GM18517 (cell line): ENCODE results near the gene STMN3.
"Not testable (repeated sequence)": the region's sequence is repeated elsewhere in the genome, so short reads cannot be mapped to it uniquely, and the experiment has no call there.

ENCODE experiments used
- ATAC-seq: cut with Tn5 transposase; IDR thresholded peaks from one replicate; pipeline ENCODE4 v1.9.1; 2021; ENCODE audit warnings: mild to moderate bottlenecking, moderate library complexity; ENCODE audit not compliant: unreplicated experiment

STMN3 gene

DNA sequence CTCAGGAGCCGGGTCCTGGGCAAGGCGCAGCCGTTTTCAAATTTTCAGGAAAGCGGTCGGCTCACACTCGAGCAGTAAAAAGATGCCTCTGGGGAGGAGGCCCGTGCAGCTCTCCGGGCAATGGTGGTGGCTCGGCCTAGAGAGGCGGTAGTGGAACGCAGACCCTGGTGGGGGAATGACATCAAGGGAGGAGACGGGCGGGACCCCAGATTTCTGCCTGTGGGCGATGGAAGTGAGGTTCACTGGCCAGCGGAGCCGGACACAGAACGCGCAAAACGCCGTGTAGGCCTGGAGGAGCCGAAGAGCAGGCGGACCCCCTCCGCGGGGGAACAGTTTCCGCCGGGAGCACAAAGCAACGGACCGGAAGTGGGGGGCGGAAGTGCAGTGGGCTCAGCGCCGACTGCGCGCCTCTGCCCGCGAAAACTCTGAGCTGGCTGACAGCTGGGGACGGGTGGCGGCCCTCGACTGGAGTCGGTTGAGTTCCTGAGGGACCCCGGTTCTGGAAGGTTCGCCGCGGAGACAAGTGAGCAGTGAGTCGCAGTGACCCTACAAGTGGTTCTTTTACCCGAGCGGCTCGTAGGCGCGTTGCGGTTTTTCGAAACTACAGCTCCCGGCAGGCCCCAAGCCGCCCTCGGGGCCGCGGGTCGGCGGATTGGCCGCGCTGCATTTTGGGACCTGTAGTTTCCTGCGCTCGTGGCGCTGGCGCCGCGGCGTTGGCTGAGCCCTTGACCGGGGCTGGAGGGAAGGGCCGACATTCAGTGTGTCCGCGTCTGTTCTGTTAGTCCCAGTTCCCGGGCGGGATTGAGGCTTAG lies 4.9 kb upstream of the STMN3 start, which contains the start of gene RTEL1:
Gene RTEL1, plus strand, starts transcription at position 376 of the 812 bp plus-strand sequence. CDS start 1,091 bp downstream, outside the sequence.
- ATAC-seq, result peak; percentile 81

DNA sequence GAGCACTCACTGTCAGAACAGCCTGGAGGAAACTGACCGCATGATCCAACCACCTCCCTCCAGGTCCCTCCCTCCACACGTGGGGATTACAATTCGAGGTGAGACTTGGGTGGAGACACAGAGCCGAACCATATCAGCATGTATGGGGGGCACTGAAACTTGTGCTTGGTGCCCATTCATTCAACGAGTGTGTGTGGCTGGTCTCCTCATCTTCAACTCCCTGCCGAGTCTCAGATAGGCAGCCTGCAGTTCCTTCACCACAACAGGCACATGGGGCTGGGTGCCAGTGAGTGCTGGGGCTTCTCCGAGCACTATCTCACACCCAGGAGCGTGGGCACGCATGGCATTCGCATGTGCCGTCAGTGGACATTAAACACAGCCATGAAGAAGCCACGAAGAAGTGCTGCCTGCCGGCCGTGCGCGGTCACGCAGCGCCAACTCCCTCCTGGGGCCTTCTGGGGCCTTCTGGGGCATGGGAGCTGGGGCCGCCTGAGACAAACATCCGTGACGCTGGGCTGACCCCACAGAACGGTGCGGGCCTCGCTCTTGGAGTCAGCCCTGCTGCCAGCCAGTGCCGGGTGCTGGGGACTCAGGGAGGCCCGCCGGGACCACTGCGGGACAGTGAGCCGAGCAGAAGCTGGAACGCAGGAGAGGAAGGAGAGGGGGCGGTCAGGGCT lies 4.2 kb upstream of the STMN3 start:
- ATAC-seq, result no peak

GRCh38 chr20:63656451-63656850 lies 3.2 kb upstream of the STMN3 start:
- ATAC-seq, result no peak

- ATAC-seq, result no peak
Observed at GRCh38 chr20:63655249-63655648, 2.0 kb upstream of the STMN3 start.

GRCh38 chr20:63653974-63654668 lies 897 bp upstream of the STMN3 start:
- ATAC-seq, result no peak

- no peak for ATAC-seq
Observed at GRCh38 chr20:63652192-63652980, 838 bp downstream of the STMN3 start.

- no peak for ATAC-seq
Observed at GRCh38 chr20:63651942-63652191, 1.4 kb downstream of the STMN3 start.

DNA sequence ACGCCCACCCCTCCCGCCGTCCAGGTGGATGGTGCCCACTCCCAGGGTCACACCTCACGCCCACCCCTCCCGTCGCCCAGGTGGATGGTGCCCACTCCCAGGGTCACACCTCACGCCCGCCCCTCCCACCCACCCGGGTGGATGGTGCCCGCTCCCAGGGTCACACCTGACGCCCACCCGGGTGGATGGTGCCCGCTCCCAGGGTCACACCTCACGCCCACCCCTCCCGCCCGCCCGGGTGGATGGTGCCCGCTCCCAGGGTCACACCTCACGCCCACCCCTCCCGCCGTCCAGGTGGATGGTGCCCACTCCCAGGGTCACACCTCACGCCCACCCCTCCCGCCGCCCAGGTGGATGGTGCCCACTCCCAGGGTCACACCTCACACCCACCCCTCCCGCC lies 2.7 kb downstream of the STMN3 start:
- not testable (repeated sequence) for ATAC-seq

DNA sequence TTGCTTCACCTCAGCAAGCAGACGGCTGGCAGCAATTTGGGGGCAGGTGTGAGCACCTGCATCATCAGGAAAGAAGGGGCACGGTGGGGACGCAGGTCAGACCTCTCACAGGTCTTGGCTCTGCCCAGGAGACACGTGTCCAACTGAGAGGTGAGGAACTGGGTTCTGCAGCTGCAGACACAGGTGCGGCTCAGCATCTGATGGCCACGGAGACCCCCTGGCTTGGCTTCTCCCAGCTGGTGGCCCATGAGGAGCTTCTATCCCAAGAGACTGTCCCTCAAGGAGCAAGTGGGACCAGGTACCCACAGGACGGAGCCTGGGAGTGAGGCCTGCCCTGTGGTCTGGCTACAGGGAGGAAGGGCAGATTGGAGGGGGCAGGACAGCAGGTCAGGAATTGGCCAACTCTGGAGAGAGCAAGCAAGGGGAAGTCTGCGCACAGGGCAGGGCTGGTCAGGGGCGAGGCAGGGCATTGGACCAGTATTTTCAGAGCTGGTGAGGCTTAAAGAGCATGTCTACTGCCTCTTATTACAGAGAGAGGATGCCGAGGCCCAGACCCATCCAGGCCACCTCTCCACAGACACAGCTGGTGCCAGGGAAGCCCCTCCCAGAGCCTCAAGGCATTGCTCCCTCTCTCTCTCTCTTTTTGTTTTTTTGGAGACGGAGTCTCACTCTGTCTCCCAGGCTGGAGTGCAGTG lies 4.2 kb downstream of the STMN3 start:
- no peak for ATAC-seq

GRCh38 chr20:63648190-63648589 lies 5.0 kb downstream of the STMN3 start:
- ATAC-seq, result no peak

DNA sequence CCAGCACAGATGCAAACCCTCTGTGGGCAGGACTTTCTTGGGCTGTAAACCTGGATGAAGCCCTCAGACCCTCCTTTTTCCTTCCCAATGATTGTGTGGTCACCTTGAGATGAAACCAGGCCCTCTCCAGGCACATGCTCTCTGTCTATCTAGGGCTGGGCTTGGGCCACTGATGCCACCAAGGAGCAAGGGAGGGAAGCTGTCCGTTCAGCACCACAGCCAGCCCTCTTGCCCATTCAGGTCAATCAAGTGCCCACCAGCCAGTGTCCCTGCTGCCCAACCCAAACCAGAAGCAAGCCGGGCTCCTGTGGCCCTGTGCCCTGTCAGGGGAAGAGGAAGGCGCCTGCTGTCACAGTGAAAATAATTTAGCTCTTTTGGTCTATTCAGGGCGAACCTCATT lies 8.0 kb downstream of the STMN3 start:
- no peak for ATAC-seq

DNA sequence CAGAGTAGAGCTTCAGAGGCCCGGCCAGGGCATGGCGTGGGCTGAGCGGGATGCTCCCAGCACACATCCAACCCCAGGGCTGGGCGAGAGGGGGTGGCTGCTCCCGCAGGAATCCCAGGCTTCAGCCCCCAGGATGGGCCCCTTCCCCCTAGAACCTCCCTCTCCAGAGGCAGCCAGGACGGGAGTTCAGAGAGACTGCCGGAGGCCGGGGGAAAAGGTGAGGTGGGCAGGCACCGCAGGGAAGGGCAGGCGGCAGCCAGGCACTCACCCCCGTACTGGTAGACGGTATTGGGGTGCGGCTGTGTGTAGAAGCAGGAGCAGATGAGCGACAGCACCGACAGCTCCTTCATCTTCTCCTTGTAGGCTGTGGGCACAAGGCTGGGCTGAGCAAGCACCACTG lies 9.3 kb downstream of the STMN3 start:
- ATAC-seq, result no peak

- ATAC-seq, result no peak
Observed at GRCh38 chr20:63643499-63643898, 9.7 kb downstream of the STMN3 start.

GRCh38 chr20:63642527-63643247 lies 10.5 kb downstream of the STMN3 start:
- ATAC-seq, result no peak

- ATAC-seq, result peak; percentile 84
Observed at GRCh38 chr20:63641792-63642523, 11.3 kb downstream of the STMN3 start.

DNA sequence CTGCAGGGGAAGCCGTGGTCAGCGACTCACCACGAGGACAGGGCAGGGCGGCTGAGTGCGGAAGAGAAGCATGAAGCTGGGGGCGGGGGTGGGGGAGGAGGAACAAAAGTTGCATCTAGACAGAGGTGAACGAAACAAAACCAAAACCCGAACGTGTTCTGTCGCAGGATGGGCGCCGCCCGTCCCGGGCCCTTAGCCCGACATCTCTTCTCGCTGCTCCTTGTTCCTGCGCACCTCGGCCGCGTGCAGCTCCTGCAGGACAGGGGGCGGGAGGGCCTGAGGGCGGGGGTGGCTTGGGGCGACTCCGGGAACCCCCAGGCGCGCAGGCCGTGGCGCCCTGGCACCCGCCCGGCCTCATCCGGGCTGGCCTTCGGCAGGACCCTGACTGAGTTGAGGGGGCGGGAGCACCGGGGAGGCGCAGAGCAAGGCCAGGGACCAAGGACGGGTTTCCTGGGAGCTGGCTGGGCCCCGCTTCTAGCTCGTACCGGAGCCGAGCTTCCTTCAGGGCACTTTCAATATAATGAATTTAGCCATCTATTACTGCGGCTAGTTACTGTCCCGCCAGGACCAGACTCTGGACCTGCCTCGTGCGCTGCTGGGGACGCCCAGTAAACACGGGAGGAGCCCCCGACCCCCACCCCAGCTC lies 12.0 kb downstream of the STMN3 start:
- no peak for ATAC-seq

DNA sequence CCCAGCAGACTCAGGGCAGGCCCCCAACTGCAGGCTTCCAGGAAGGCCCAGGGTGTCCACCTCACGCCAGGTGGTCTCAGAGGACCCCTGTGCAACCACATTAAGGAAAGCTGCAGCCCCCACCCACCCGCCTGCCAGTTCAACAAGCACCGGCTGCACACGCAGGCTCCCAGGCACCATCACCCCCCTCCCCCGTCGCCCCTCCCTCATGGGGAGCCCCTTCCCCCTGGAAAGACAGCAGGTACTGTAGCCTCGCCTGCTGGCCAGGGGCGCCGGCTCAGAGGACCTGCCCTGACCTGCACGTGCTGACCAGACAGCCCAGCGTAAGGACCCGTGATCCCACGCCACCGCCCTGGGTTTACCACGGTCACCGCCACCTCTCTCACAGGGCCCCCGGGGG lies 12.5 kb downstream of the STMN3 start:
- ATAC-seq, result not testable (repeated sequence)

DNA sequence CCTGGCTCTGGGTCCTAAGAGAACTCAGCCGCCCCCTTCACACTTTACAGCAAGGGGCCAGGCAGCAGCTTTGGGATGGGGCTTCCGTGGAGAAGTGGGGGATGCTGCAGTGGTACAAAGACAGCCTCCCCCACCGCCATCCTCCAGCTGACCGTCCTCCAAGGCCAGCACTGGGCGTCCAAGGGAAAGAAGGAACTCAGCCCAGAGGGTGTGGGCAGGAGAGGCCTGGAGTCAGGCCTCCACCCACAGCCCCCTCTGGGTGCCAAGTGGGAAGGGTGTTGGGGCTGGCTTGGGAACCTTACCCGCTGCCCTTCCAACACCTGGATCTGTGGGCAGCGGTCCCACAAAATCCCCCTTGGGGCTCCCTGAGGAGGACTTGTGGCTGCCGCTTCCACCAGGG lies 13.1 kb downstream of the STMN3 start:
- no peak for ATAC-seq
